GM12878 (cell line): ENCODE results near the gene KRI1. TPM values are rescaled to one million over a fixed set of nuclear protein-coding genes. Genes with fewer than 3 reads are reported as not detected.

Experiments used
- ATAC-seq: fragments of 200-7000 bp; cut with Tn5 transposase; 3 replicates; pipeline ENCODE4 v1.9.1; 2020; ENCODE audit warnings: mild to moderate bottlenecking, moderate library complexity
- BruUV-seq: library from RNA; stranded (reverse); fragments of 400-500 nt; replicated peaks from 2 replicates; lab custom pipeline; 2021; lab: Mats Ljungman, UMichigan
- CTCF ChIA-PET: fragments of 300-600 bp; sonication (Branson Sonifier 250); formaldehyde crosslinking; extraction: SDS; loops from one replicate; lab custom pipeline; 2021; ENCODE audit warnings: inconsistent platforms; lab: Yijun Ruan, JAX
- POLR2A ChIA-PET: fragments of 350-600 bp; formaldehyde crosslinking; extraction: SDS; loops from one replicate; lab custom pipeline; 2021; ENCODE audit warnings: inconsistent platforms; lab: Charles Lee
- RAD21 ChIA-PET: fragments of 300-600 bp; sonication (Branson Sonifier 250); formaldehyde crosslinking; loops from one replicate; lab custom pipeline; 2023; ENCODE audit warnings: antibody characterized with exemption; ENCODE audit not compliant: unreplicated experiment; lab: Charles Lee
- SMC1A ChIA-PET: fragments of 300-600 bp; sonication (Branson Sonifier 250); formaldehyde crosslinking; loops from one replicate; lab custom pipeline; 2023; ENCODE audit not compliant: unreplicated experiment, uncharacterized antibody; lab: Charles Lee
- DNase-seq: peaks from one replicate; pipeline ENCODE4 v3.0.0-alpha.2; 2011; ENCODE audit warnings: low read depth, low spot score
- FAIRE-seq: peaks from 3 replicates; lab custom pipeline; 2011; peaks lifted over from hg19 to GRCh38; lab: Jason Lieb, UNC
- H2AFZ ChIP-seq: 2 replicates; pipeline ENCODE4 v1.6.0; 2011; ENCODE audit warnings: low read depth, low read length, control low read depth; ENCODE audit not compliant: control insufficient read depth
- H3K27ac ChIP-seq: 2 replicates; pipeline ENCODE4 v1.5.1; 2011; ENCODE audit warnings: control low read depth; ENCODE audit not compliant: control insufficient read depth, insufficient read depth
- H3K27me3 ChIP-seq, 2 experiments: replicated peaks in 1 of 2; 2 replicates each; pipeline versions ENCODE4 v1.6.0 to v1.6.1; 2011; ENCODE audit warnings: low read length in 1 of 2; ENCODE audit not compliant: control insufficient read depth in 2 of 2, insufficient read depth in 2 of 2
- H3K36me3 ChIP-seq, 2 experiments: 2 replicates each; pipeline ENCODE4 v1.5.1; 2011; ENCODE audit warnings: low read length in 1 of 2; ENCODE audit not compliant: control insufficient read depth in 2 of 2, insufficient read depth in 2 of 2
- H3K4me1 ChIP-seq: 2 replicates; pipeline ENCODE4 v1.6.1; 2011; ENCODE audit warnings: mild to moderate bottlenecking, low read length, moderate library complexity, mixed read lengths; ENCODE audit not compliant: control insufficient read depth, insufficient read depth
- H3K4me2 ChIP-seq: 2 replicates; pipeline ENCODE4 v1.6.0; 2011; ENCODE audit warnings: control low read depth; ENCODE audit not compliant: control insufficient read depth, insufficient read depth
- H3K4me3 ChIP-seq: fragments of 200-600 bp; sonication (generic); 2 replicates; pipeline ENCODE4 v1.5.1; 2016
- H3K79me2 ChIP-seq: 2 replicates; pipeline ENCODE4 v1.6.0; 2011; ENCODE audit warnings: low read length; ENCODE audit not compliant: control insufficient read depth, insufficient read depth
- H3K9ac ChIP-seq: 2 replicates; pipeline ENCODE4 v1.8.0; 2011; ENCODE audit warnings: low read length, control low read depth, mixed read lengths; ENCODE audit not compliant: control insufficient read depth, insufficient read depth
- H3K9me3 ChIP-seq: replicated peaks from 3 replicates; pipeline ENCODE4 v1.5.1; 2011; ENCODE audit warnings: mild to moderate bottlenecking, low read length; ENCODE audit not compliant: control insufficient read depth, insufficient read depth
- H4K20me1 ChIP-seq: 2 replicates; pipeline ENCODE4 v1.6.0; 2011; ENCODE audit not compliant: control insufficient read depth, insufficient read depth
- FOXK2 ChIP-seq: fragments of 450-650 bp; IDR thresholded peaks from 2 replicates; pipeline ENCODE4 v1.6.1; 2017; ENCODE audit warnings: mild to moderate bottlenecking, moderate library complexity
- FOXM1 ChIP-seq: IDR thresholded peaks from 2 replicates; pipeline ENCODE4 v1.6.1; 2012; ENCODE audit warnings: low read depth, mild to moderate bottlenecking, inconsistent platforms, low read length, moderate library complexity
- GATAD2B ChIP-seq: fragments of 450-650 bp; conservative IDR thresholded peaks from 2 replicates; pipeline ENCODE4 v1.6.1; 2017; ENCODE audit warnings: low read depth, mild to moderate bottlenecking, moderate library complexity
- IRF4 ChIP-seq: IDR thresholded peaks from 2 replicates; pipeline ENCODE4 v1.6.1; 2011; ENCODE audit warnings: low read depth, low read length
- LARP7 ChIP-seq: fragments of 450-650 bp; IDR thresholded peaks from 2 replicates; pipeline ENCODE4 v1.6.1; 2017; ENCODE audit warnings: mild to moderate bottlenecking
- NBN ChIP-seq: fragments of 450-650 bp; IDR thresholded peaks from 2 replicates; pipeline ENCODE4 v1.6.1; 2016
- RAD51 ChIP-seq: fragments of 450-650 bp; IDR thresholded peaks from 2 replicates; pipeline ENCODE4 v1.6.1; 2016; ENCODE audit warnings: moderate library complexity, mild to moderate bottlenecking, inconsistent platforms
- RB1 ChIP-seq: fragments of 450-650 bp; formaldehyde crosslinking; IDR thresholded peaks from 2 replicates; pipeline ENCODE4 v1.6.1; 2017; ENCODE audit warnings: mild to moderate bottlenecking, borderline replicate concordance
- RFX5 ChIP-seq: IDR thresholded peaks from 2 replicates; pipeline ENCODE4 v1.6.1; 2011; ENCODE audit warnings: low read depth, low read length, improper control_type of control experiment
- SMC3 ChIP-seq: IDR thresholded peaks from 2 replicates; pipeline ENCODE4 v1.6.1; 2011; ENCODE audit warnings: low read length, improper control_type of control experiment, borderline replicate concordance
- TBL1XR1 ChIP-seq: IDR thresholded peaks from 2 replicates; pipeline ENCODE4 v1.6.1; 2012; ENCODE audit warnings: low read depth, low read length, improper control_type of control experiment
- YY1 ChIP-seq: IDR thresholded peaks from 2 replicates; pipeline ENCODE4 v1.6.1; 2011; ENCODE audit warnings: low read depth, mild to moderate bottlenecking, low read length
- WGBS: methylation state at CpG from one replicate; pipeline ENCODE4 v1.1.6; 2016; ENCODE audit warnings: low lambda C conversion rate; ENCODE audit not compliant: insufficient replicate concordance, insufficient coverage; ENCODE audit errors: missing lambda C conversion rate; 5-methylcytosine and 5-hydroxymethylcytosine counted together
- in situ Hi-C: fragments of 300-500 bp; cut with MboI; formaldehyde crosslinking; loops from 9 replicates; pipeline ENCODE4 v1.14.3; 2018; ENCODE audit warnings: mixed read lengths
- intact Hi-C: fragments of 100-400 bp; cut with micrococcal nuclease; formaldehyde crosslinking; loops from one replicate; pipeline ENCODE4 v1.14.2; 2022; ENCODE audit not compliant: unreplicated experiment
- polyA plus RNA-seq, 11 experiments: library from polyadenylated mRNA; depleted of rRNA in 4 of 11; unstranded in 6 of 11; stranded (reverse) in 5 of 11; fragments of >200 nt; fragmentation: Nextera tagmentation in 4 of 11; fragmentation: Illumina TruSeq in 1 of 11; extraction: Ambion mirVana in 4 of 11; extraction: Trizol in 1 of 11; gene quantifications; 1 replicate in 1 of 11; 2 replicates in 10 of 11; pipeline versions ENCODE4 v1.2.1 to v1.2.3, GENCODE V29; 2011 to 2016; ENCODE audit warnings: inconsistent platforms in 2 of 11, missing spikeins in 2 of 11, low read depth in 1 of 11
- total RNA-seq, 4 experiments: library from RNA; depleted of rRNA in 3 of 4; stranded (reverse); fragments of >200 nt in 3 of 4; fragmentation: Illumina TruSeq in 1 of 4; extraction: Trizol in 1 of 4; gene quantifications; 2 replicates each; pipeline versions ENCODE4 v1.2.1 to v1.2.3, GENCODE V29; 2013 to 2021
- TF ChIP-seq, protein P1 (sequence below): IDR thresholded peaks from 2 replicates; pipeline ENCODE4 v1.6.1; 2012; ENCODE audit warnings: low read depth, low read length, improper control_type of control experiment
- TF ChIP-seq, protein P2 (sequence below): IDR thresholded peaks from 2 replicates; pipeline ENCODE4 v1.6.1; 2011; ENCODE audit warnings: borderline replicate concordance, low read depth, mild to moderate bottlenecking, moderate library complexity, low read length; ENCODE audit not compliant: insufficient read depth, poor library complexity, severe bottlenecking
- TF ChIP-seq, protein P3 (sequence below): IDR thresholded peaks from 2 replicates; pipeline ENCODE4 v1.6.1; 2012; ENCODE audit warnings: low read depth, low read length, improper control_type of control experiment
- TF ChIP-seq, protein P4 (sequence below): IDR thresholded peaks from 2 replicates; pipeline ENCODE4 v1.6.1; 2011; ENCODE audit warnings: low read depth, mild to moderate bottlenecking, low read length, moderate library complexity, borderline replicate concordance; ENCODE audit errors: extremely low read depth
- TF ChIP-seq, protein P5 (sequence below): fragments of 450-650 bp; IDR thresholded peaks from 2 replicates; pipeline ENCODE4 v1.6.1; 2016; ENCODE audit warnings: mild to moderate bottlenecking

The KRI1 gene
- total and polyA plus RNA-seq, 10 of the 15 experiments (the other 5 are each of a cell fraction or from before 2014, with no cell fraction given): 0.98 to 42.5 (median 24.7) TPM

DNA sequence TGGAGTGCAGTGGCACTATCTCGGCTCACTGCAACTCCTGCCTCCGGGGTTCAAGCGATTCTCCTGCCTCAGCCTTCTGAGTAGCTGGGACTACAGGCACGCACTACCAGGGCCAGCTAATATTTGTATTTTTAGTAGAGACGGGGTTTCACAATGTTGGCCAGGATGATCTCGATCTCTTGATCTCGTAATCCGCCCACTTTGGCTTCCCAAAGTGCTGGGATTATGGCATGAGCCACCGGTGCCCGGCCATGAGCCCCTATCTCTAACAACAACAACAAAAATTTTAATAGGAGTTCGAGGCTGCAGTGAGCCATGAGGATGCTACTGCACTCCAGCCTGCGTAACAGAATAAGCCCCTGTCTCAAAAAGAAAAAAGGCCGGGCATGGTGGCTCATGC is 16.3 kb upstream of the KRI1 start (continued):
- no peak for TF ChIP-seq TBL1XR1
- TF ChIP-seq, protein P1, sequence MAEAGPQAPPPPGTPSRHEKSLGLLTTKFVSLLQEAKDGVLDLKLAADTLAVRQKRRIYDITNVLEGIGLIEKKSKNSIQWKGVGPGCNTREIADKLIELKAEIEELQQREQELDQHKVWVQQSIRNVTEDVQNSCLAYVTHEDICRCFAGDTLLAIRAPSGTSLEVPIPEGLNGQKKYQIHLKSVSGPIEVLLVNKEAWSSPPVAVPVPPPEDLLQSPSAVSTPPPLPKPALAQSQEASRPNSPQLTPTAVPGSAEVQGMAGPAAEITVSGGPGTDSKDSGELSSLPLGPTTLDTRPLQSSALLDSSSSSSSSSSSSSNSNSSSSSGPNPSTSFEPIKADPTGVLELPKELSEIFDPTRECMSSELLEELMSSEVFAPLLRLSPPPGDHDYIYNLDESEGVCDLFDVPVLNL: no peak
- TF ChIP-seq, protein P2, sequence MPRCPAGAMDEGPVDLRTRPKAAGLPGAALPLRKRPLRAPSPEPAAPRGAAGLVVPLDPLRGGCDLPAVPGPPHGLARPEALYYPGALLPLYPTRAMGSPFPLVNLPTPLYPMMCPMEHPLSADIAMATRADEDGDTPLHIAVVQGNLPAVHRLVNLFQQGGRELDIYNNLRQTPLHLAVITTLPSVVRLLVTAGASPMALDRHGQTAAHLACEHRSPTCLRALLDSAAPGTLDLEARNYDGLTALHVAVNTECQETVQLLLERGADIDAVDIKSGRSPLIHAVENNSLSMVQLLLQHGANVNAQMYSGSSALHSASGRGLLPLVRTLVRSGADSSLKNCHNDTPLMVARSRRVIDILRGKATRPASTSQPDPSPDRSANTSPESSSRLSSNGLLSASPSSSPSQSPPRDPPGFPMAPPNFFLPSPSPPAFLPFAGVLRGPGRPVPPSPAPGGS: no peak

DNA sequence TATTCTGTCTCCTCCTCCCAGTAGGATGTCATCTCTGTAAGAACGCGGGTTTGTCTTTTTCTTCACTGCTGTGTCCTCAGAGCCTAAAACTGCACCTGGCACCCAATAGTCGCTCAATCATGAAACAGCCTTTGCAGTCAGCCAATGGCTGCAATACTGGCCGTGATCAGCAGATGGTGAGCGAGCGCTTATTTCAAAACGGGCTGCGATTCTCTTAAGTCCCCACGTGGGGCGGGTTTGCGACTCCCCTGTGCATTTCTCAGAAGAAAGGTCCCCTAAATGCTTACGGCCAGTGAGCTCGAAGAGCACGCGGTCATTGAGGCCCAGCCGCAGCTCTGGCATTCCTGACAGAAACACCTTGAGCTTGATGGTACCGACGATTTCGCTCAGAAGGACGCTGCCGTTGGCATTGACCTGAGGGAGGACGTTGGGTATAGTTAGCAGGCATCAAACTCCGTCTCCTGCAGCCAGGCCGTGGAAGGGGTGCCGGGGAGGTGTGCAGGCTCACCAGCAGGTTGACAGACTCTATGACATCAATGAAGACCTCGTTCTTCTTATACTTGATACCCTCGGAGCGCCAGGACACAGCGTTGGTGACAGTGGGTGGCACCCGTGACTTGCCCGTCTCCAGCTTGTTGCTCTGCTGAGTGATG is 15.3 kb upstream of the KRI1 start:
- Histone ChIP-seq H3K4me3 (no peak overlapping the region), H3K27me3 (no peaks in the 10 kb centered on the region; a peak in 1 of 4 replicates), H3K4me1 (peaks cover 2% of the 10 kb centered on the region; the same call in 1 of the 2 replicates), H4K20me1 (no peaks in the 10 kb centered on the region), H3K9me3 (no peaks in the 10 kb centered on the region), H2AFZ (peak overlapping the region; percentile 56), H3K36me3 (no peaks in the 10 kb centered on the region), H3K79me2 (no peaks in the 10 kb centered on the region), H3K4me2 (peak overlapping the region; percentile 63; the same call in 1 of the 2 replicates), H3K27ac (no peak overlapping the region), H3K9ac (no peak overlapping the region)
- ChIA-PET CTCF (interaction anchor here (0.6 to 9.3 kb wide), 47 partner anchors 10 to 289 kb away, joined by 3 to 397 read pairs (median 4); partner anchors contain the start of genes CDKN2D, DNM2, QTRT1 and TMED1), POLR2A (interaction anchor here (0.6 to 4.0 kb wide), 6 partner anchors 15 to 119 kb away, joined by 3 to 24 read pairs (median 4); no protein-coding TSS in a partner anchor), RAD21 (interaction anchor here (0.6 to 5.7 kb wide), 21 partner anchors 9 to 762 kb away, joined by 3 to 250 read pairs (median 5); partner anchors contain the start of genes ATG4D, CDC37, DNM2 and FBXL12), SMC1A (interaction anchor here (0.6 to 9.0 kb wide), 25 partner anchors 9 to 283 kb away, joined by 3 to 252 read pairs (median 4); partner anchors contain the start of gene QTRT1)
- FAIRE-seq (peak; percentile 97), DNase-seq (no peak), ATAC-seq (peak; percentile 96)
- 20% methylated on average over 31 of the region's 31 CpGs for WGBS
- no TSS peak for BruUV-seq
- in situ Hi-C loops: loop anchor here (5.0 kb wide), 2 partner anchors 61 to 116 kb away; no protein-coding TSS in a partner anchor
- intact Hi-C loops: loop anchor here (1.0 kb wide), 2 partner anchors 63 to 118 kb away; no protein-coding TSS in a partner anchor
- peak; percentile 100 for TF ChIP-seq SMC3
- TF ChIP-seq FOXM1: peak; percentile 70
- no peak for TF ChIP-seq FOXK2
- peak; percentile 54; the same call in 1 of the 2 replicates for TF ChIP-seq NBN
- TF ChIP-seq IRF4: 0 out of 2 replicates have a peak, but pooled peaks have one; percentile 12
- TF ChIP-seq, protein P3, sequence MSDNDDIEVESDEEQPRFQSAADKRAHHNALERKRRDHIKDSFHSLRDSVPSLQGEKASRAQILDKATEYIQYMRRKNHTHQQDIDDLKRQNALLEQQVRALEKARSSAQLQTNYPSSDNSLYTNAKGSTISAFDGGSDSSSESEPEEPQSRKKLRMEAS: 0 out of 2 replicates have a peak, but pooled peaks have one; percentile 29
- peak; percentile 24; the same call in 1 of the 2 replicates for TF ChIP-seq RAD51
- TF ChIP-seq RFX5: no peak
- 0 out of 2 replicates have a peak, but pooled peaks have one; percentile 32 for TF ChIP-seq GATAD2B
- no peak; the same call in 1 of the 2 replicates for TF ChIP-seq LARP7
- TF ChIP-seq YY1: peak; percentile 86
- TF ChIP-seq RB1: peak; percentile 43; the same call in 1 of the 2 replicates
- TF ChIP-seq, protein P4, sequence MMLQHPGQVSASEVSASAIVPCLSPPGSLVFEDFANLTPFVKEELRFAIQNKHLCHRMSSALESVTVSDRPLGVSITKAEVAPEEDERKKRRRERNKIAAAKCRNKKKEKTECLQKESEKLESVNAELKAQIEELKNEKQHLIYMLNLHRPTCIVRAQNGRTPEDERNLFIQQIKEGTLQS: 0 out of 2 replicates have a peak, but pooled peaks have one; percentile 57
- TF ChIP-seq, protein P5, sequence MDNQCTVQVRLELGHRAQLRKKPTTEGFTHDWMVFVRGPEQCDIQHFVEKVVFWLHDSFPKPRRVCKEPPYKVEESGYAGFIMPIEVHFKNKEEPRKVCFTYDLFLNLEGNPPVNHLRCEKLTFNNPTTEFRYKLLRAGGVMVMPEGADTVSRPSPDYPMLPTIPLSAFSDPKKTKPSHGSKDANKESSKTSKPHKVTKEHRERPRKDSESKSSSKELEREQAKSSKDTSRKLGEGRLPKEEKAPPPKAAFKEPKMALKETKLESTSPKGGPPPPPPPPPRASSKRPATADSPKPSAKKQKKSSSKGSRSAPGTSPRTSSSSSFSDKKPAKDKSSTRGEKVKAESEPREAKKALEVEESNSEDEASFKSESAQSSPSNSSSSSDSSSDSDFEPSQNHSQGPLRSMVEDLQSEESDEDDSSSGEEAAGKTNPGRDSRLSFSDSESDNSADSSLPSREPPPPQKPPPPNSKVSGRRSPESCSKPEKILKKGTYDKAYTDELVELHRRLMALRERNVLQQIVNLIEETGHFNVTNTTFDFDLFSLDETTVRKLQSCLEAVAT: 0 out of 2 replicates have a peak, but pooled peaks have one; percentile 28
